Fibroblast of lung (primary cell): ENCODE results near the gene DNM3. TPM values are rescaled to one million over a fixed set of nuclear protein-coding genes. Genes with fewer than 3 reads are reported as not detected.

Source experiments
- DNase-seq, 2 donors: peaks; one replicate each; pipeline versions ENCODE4 v3.0.0 to v3.0.0-alpha.2; 2010; ENCODE audit warnings: low read depth in 2 of 2
- H2AFZ ChIP-seq: 2 replicates; pipeline ENCODE4 v1.5.1; 2012; ENCODE audit warnings: low read length, control low read depth, inconsistent platforms
- H3K27ac ChIP-seq: 2 replicates; pipeline ENCODE4 v1.5.1; 2011; ENCODE audit warnings: low read length, control low read depth; ENCODE audit not compliant: insufficient read depth
- H3K27me3 ChIP-seq: 2 replicates; pipeline ENCODE4 v1.5.1; 2011; ENCODE audit warnings: mild to moderate bottlenecking, low read length; ENCODE audit not compliant: control insufficient read depth, insufficient read depth
- H3K36me3 ChIP-seq: 2 replicates; pipeline ENCODE4 v1.5.1; 2011; ENCODE audit warnings: low read length; ENCODE audit not compliant: control insufficient read depth, insufficient read depth
- H3K4me1 ChIP-seq: 2 replicates; pipeline ENCODE4 v1.5.1; 2011; ENCODE audit warnings: low read length; ENCODE audit not compliant: control insufficient read depth, insufficient read depth; ENCODE audit errors: extremely low read depth
- H3K4me2 ChIP-seq: 2 replicates; pipeline ENCODE4 v1.5.1; 2011; ENCODE audit warnings: low read length, control low read depth; ENCODE audit not compliant: insufficient read depth; ENCODE audit errors: extremely low read depth
- H3K4me3 ChIP-seq, 4 experiments: fragments of 200-600 bp in 1 of 4; sonication (generic) in 1 of 4; replicated peaks in 1 of 4; 2 replicates each; pipeline ENCODE4 v1.5.1; 2011 to 2016; ENCODE audit warnings: low read length in 4 of 4, low read depth in 3 of 4, mild to moderate bottlenecking in 3 of 4, control low read depth in 2 of 4, inconsistent platforms in 1 of 4, mixed read lengths in 1 of 4; ENCODE audit not compliant: insufficient read depth in 1 of 4; ENCODE audit errors: control extremely low read depth in 1 of 4
- H3K79me2 ChIP-seq: 2 replicates; pipeline ENCODE4 v1.5.1; 2012; ENCODE audit warnings: mild to moderate bottlenecking, low read length, inconsistent platforms; ENCODE audit not compliant: control insufficient read depth, insufficient read depth
- H3K9ac ChIP-seq: 2 replicates; pipeline ENCODE4 v1.5.1; 2011; ENCODE audit warnings: mild to moderate bottlenecking, low read length, control low read depth; ENCODE audit not compliant: insufficient read depth
- H3K9me3 ChIP-seq: 2 replicates; pipeline ENCODE4 v1.5.1; 2012; ENCODE audit warnings: low read depth, low read length; ENCODE audit not compliant: control insufficient read depth, insufficient read depth
- H4K20me1 ChIP-seq: 2 replicates; pipeline ENCODE4 v1.5.1; 2011; ENCODE audit warnings: low read length; ENCODE audit not compliant: control insufficient read depth, insufficient read depth; ENCODE audit errors: extremely low read depth
- CTCF ChIP-seq, 2 donors: IDR thresholded peaks in 1 of 2; conservative IDR thresholded peaks in 1 of 2; 1 replicate in 1 of 2; 2 replicates in 1 of 2; pipeline ENCODE4 v1.5.1; 2011 to 2012; ENCODE audit warnings: low read length in 2 of 2, control low read depth in 1 of 2, inconsistent platforms in 1 of 2, low read depth in 1 of 2, mild to moderate bottlenecking in 1 of 2
- EZH2 ChIP-seq: IDR thresholded peaks from 2 replicates; pipeline ENCODE4 v1.5.1; 2012; ENCODE audit warnings: low read length, control low read depth, mild to moderate bottlenecking; ENCODE audit errors: missing control alignments
- polyA plus RNA-seq, 2 donors: library from polyadenylated mRNA; depleted of rRNA in 1 of 2; stranded (reverse) in 1 of 2; unstranded in 1 of 2; fragments of >200 nt; gene quantifications; 2 replicates each; pipeline ENCODE4 v1.2.1, GENCODE V29; 2011 to 2012; ENCODE audit warnings: missing spikeins in 1 of 2
- total RNA-seq: library from RNA; depleted of rRNA; stranded (reverse); fragments of >200 nt; gene quantifications from 2 replicates; pipeline ENCODE4 v1.2.1, GENCODE V29; 2014

DNM3 gene
- total and polyA plus RNA-seq, 2 donors (not counting 1 experiment from before 2014, with no cell fraction given): 1.6 to 3.6 TPM

DNA sequence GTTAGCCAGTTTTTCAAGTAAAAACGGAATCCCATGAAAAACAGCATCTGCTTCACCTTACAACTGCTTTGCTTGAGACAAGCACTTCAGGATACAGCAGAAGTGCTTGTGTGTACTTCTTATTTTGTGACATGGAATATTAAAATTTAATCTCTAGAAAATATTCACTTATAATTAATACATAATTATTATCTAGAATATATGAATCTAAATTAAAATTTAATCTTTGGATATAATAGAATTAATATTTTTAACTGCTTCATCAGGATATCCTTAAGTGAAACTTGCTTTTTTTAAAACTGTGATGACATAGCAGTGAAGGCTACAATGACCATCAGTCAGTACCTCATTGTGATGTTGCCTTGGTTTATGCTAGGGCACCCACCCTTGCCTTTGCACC lies 430.8 kb downstream of the DNM3 start:
- Histone ChIP-seq H3K79me2 (no peaks in the 10 kb centered on the region), H4K20me1 (no peaks in the 10 kb centered on the region), H3K27ac (no peak overlapping the region), H3K9me3 (no peaks in the 10 kb centered on the region), H3K36me3 (no peaks in the 10 kb centered on the region), H2AFZ (no peak overlapping the region), H3K4me1 (no peaks in the 10 kb centered on the region), H3K4me3 (no peak overlapping the region), H3K27me3 (no peaks in the 10 kb centered on the region), H3K9ac (no peak overlapping the region), H3K4me2 (no peak overlapping the region)
- TF ChIP-seq EZH2: no peak
- TF ChIP-seq CTCF (conservative IDR thresholded peaks at IDR 0.05 in 1 of 2, IDR thresholded peaks at IDR 0.05 in 1 of 2; ENCODE audit: low read depth in 1 of 2, low read length in 2 of 2): no peak
- no peak for DNase-seq

DNA sequence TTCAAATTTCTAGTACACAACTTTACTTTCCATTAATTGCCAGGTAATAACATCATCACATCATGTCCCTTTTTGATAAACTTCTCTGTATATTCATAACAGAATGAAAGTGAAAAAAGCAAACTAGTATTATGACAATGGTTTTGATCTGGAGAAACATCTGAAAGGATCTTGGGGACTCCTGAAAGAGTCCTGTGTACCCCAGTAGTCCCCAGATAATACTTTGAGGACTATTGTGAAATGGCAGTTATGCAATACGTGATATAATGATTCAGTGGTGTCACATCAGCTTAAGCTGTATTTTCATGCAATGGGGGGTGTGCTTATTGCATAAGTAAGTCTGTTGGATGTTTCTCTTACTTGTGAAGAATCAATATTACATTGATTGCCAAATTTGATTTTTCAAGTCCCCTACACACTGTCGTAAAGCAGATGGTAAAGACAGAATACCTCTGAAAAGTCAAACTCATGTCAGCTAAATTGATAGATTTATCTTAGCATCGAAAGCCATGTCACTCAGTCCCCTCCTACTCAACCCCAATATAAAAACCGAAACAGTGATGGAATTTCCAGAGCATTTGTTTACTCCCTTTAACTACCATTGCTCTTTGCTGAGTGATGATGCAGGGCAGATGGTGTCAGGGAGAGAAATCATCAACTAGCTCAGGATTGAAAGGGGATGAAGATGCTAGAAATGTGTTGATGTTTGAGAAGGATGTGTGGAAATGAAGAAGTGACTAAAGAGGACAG lies 432.5 kb downstream of the DNM3 start:
- H3K4me1 ChIP-seq: peaks cover 3% of the 10 kb centered on the region
- no peak for DNase-seq
- TF ChIP-seq CTCF (conservative IDR thresholded peaks at IDR 0.05 in 1 of 2, IDR thresholded peaks at IDR 0.05 in 1 of 2; ENCODE audit: low read depth in 1 of 2, low read length in 2 of 2): no peak
- TF ChIP-seq EZH2: no peak
- H3K9me3 ChIP-seq: no peaks in the 10 kb centered on the region
- no peaks in the 10 kb centered on the region for H3K79me2 ChIP-seq
- H3K9ac ChIP-seq: no peak overlapping the region
- no peaks in the 10 kb centered on the region for H3K36me3 ChIP-seq
- no peak overlapping the region for H3K4me3 ChIP-seq
- H2AFZ ChIP-seq: no peak overlapping the region
- no peak overlapping the region for H3K27ac ChIP-seq
- H4K20me1 ChIP-seq: no peaks in the 10 kb centered on the region
- no peak overlapping the region for H3K4me2 ChIP-seq
- H3K27me3 ChIP-seq: no peaks in the 10 kb centered on the region

DNA sequence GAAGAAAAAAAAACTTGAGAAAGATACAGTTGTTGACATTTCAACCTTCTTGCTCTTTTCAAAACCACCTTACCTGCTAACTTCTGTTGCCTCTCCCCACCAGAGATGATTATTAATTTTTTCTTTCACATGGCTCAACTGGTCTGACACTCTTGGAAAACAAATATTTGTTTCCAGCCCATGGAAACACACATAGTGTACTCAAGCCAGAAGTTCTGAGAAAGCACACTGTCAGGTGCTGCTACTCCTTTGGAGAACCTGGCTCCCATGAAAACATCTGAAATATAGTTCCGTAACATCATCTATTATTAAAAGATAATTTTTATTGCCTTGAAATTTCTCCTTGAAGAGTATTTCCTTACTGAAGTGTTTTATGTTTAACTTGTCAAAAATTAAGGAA lies 434.2 kb downstream of the DNM3 start:
- no peak overlapping the region for H2AFZ ChIP-seq
- H3K79me2 ChIP-seq: no peaks in the 10 kb centered on the region
- no peaks in the 10 kb centered on the region for H3K36me3 ChIP-seq
- no peaks in the 10 kb centered on the region for H3K27me3 ChIP-seq
- no peak overlapping the region for H3K27ac ChIP-seq
- TF ChIP-seq CTCF (conservative IDR thresholded peaks at IDR 0.05 in 1 of 2, IDR thresholded peaks at IDR 0.05 in 1 of 2; ENCODE audit: low read depth in 1 of 2, low read length in 2 of 2): no peak
- TF ChIP-seq EZH2: no peak
- H3K4me3 ChIP-seq: no peak overlapping the region
- H3K4me1 ChIP-seq: peaks cover 4% of the 10 kb centered on the region
- H4K20me1 ChIP-seq: no peaks in the 10 kb centered on the region
- no peak for DNase-seq
- H3K9me3 ChIP-seq: no peaks in the 10 kb centered on the region
- no peak overlapping the region for H3K9ac ChIP-seq
- no peak overlapping the region for H3K4me2 ChIP-seq
